Brain microvascular endothelial cell (primary cell): Measurements from ENCODE around the gene ABCA7.

ENCODE experiments used
- DNase-seq: peaks from one replicate; pipeline ENCODE4 v3.0.0-alpha.2; 2020
- H3K27ac ChIP-seq: fragments of 250-450 bp; sonication (Bioruptor Pico); 2 replicates; pipeline ENCODE4 v1.5.1; 2020; ENCODE audit warnings: mild to moderate bottlenecking, moderate library complexity
- H3K27me3 ChIP-seq: fragments of 250-450 bp; sonication (Bioruptor Pico); replicated peaks from 2 replicates; pipeline ENCODE4 v1.5.1; 2020; ENCODE audit warnings: mild to moderate bottlenecking
- H3K36me3 ChIP-seq: fragments of 250-450 bp; sonication (Bioruptor Pico); replicated peaks from 2 replicates; pipeline ENCODE4 v1.5.1; 2020; ENCODE audit warnings: mild to moderate bottlenecking
- H3K4me3 ChIP-seq: 2 replicates; pipeline ENCODE4 v1.5.1; 2011; ENCODE audit warnings: low read depth, mild to moderate bottlenecking, control low read depth, low read length, moderate library complexity
- in situ Hi-C: cut with HindIII; loops from 2 replicates; pipeline ENCODE4 v1.10.0; 2017; ENCODE audit warnings: low sequenced_read_pairs, low pct_ligation_motif_present
- TF ChIP-seq, protein P1 (sequence below): IDR thresholded peaks from 2 replicates; pipeline ENCODE4 v1.5.1; 2011; ENCODE audit warnings: low read depth, mild to moderate bottlenecking, moderate library complexity, low read length, control low read depth, inconsistent platforms; ENCODE audit errors: missing control alignments

Gene ABCA7

DNA sequence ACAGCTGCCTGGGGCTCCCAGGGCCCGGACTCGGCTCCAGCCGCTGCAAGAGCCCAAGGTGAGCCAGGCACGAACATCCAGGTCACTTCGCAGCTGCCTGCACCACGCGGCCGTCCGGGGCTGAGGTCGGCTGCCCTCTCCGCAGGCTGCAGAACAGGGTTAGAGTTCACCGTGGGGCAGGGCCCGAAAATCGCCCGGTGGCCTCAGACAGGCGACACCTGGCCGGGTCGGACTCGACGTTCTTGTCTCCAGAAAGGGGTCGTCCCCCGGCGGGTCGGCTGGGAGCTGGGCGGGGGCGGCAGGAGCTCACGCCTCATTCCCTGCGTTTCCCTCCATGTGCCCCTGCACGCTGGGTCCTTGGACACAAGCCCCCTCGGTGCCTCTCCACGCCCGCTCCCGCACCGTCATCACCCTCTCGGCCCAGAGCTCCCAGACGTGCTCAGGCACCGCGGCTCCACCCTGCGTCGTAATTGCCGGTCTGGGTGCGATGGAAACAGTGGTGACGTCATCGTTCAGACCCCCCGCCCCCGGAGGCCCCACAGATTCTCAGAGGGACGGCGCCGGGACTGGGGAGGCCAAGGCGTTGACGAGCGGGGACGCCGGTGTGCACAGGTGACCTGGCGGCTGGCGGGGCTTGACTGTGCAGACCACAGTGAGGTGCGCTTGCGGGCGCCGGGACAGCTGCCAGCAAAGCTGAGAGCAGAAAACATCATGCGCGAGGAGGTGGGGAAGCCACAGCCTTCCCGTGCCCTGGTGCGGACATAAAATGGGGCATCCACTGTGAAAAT is 43.7 kb upstream of the ABCA7 start:
- DNase-seq, result peak; percentile 45
- peaks cover 45% of the 10 kb centered on the region for H3K27me3 ChIP-seq
- H3K4me3 ChIP-seq, result no peak overlapping the region
- H3K27ac ChIP-seq, result no peak overlapping the region
- H3K36me3 ChIP-seq, result peaks cover 16% of the 10 kb centered on the region
- TF ChIP-seq, protein P1, sequence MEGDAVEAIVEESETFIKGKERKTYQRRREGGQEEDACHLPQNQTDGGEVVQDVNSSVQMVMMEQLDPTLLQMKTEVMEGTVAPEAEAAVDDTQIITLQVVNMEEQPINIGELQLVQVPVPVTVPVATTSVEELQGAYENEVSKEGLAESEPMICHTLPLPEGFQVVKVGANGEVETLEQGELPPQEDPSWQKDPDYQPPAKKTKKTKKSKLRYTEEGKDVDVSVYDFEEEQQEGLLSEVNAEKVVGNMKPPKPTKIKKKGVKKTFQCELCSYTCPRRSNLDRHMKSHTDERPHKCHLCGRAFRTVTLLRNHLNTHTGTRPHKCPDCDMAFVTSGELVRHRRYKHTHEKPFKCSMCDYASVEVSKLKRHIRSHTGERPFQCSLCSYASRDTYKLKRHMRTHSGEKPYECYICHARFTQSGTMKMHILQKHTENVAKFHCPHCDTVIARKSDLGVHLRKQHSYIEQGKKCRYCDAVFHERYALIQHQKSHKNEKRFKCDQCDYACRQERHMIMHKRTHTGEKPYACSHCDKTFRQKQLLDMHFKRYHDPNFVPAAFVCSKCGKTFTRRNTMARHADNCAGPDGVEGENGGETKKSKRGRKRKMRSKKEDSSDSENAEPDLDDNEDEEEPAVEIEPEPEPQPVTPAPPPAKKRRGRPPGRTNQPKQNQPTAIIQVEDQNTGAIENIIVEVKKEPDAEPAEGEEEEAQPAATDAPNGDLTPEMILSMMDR, result no peak
- in situ Hi-C loops, result no loop called here

DNA sequence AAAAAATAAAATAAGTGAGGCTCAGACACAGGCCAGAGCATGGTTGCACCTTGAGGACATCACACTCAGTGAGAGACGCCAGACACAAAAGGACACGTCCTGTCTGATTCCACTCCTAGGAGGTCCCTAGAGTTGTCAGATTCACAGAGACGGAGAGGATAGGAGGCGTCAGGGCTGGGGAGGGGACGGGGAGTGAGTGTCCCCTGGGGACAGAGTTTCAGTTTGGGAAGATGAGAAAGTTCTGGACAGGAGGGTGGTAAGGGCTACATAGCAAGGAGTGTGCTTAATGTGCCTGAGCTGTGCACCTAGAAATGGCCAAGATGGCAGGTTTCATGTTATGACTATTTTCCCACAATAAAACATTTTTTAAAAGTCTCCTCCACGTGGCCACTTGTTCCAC is 41.8 kb upstream of the ABCA7 start:
- peaks cover 48% of the 10 kb centered on the region for H3K27me3 ChIP-seq
- in situ Hi-C loops, result no loop called here
- H3K4me3 ChIP-seq, result no peak overlapping the region
- peaks cover 8% of the 10 kb centered on the region for H3K36me3 ChIP-seq
- DNase-seq, result no peak
- H3K27ac ChIP-seq, result no peak overlapping the region
- TF ChIP-seq, protein P1, result no peak

- Histone ChIP-seq H3K36me3 (peaks cover under 1% of the 10 kb centered on the region), H3K27me3 (peaks cover 48% of the 10 kb centered on the region), H3K27ac (no peak overlapping the region), H3K4me3 (no peak overlapping the region)
- DNase-seq, result no peak
- TF ChIP-seq, protein P1, result no peak
- in situ Hi-C loops, result no loop called here
Measured at GRCh38 chr19:999379-999719, 40.6 kb upstream of the ABCA7 start.

DNA sequence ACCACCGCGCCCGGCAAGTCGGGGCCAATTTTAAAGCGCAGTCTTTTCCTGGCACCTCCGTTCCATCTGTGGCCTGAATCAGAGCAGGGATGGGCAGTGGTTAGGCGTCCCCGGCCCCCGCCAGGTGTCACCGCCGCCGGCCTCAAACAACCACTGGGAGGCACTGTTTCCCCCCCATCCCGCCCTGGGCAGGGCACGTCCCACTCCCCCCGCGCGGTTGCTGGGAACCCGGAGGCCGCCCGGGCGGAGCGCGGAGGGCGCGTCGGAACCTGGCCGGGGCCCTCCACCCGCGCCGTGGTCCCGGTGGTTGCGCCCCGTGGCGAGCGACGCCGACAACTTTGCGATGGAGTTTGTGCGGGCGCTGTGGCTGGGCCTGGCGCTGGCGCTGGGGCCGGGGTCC is 39.8 kb upstream of the ABCA7 start, which contains the start of gene GRIN3B:
Gene GRIN3B (plus strand): TSS at position 325 of the 400 bp plus-strand sequence. CDS start 19 bp downstream, at position 344.
- no peaks in the 10 kb centered on the region for H3K36me3 ChIP-seq
- no peak within 1 kb of the TSS for H3K4me3 ChIP-seq
- in situ Hi-C loops, result no loop called here
- TF ChIP-seq, protein P1, result peak; percentile 63
- peak; percentile 13 for DNase-seq
- H3K27ac ChIP-seq, result no peak within 1 kb of the TSS
- peaks cover 48% of the 10 kb centered on the region for H3K27me3 ChIP-seq

DNA sequence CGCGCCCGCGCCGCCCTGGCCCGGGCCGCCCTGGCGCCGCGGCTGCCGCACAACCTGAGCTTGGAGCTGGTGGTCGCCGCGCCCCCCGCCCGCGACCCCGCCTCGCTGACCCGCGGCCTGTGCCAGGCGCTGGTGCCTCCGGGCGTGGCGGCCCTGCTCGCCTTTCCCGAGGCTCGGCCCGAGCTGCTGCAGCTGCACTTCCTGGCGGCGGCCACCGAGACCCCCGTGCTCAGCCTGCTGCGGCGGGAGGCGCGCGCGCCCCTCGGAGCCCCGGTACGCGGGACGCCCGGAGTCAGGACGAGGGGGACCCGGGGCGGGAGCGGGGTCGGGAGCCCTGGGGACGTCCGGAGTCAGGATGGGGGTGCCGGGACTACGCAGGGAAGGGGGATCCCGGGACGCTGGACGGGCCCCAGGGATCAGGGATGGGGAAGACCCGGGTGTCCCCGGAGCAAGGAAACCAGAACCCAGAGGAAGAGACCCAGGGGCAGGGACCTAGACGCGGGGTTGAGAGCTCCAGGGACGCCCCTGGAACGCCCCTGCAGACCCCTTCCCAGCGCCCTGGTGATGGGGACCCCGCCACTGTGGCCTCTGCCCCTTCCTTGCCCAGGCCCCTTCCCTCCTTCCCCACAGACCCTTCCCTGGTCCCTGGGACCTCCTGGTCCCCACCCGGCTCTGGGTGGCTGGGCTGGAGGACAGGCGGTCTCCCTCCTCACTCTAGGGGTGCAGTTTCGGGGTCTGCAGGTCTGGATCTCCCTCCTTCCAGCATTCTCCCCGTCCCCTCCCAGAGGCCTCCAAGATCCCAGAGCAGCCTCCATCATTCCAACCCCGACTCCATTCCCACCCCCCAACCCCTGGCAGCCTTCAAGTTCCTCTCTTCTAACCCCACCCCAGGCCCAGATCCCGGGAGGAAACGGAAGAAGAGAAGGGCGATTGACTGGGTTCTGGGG is 39.0 kb upstream of the ABCA7 start:
- H3K36me3 ChIP-seq, result no peaks in the 10 kb centered on the region
- peaks cover 48% of the 10 kb centered on the region for H3K27me3 ChIP-seq
- no peak overlapping the region for H3K4me3 ChIP-seq
- TF ChIP-seq, protein P1, result no peak
- H3K27ac ChIP-seq, result no peak overlapping the region
- in situ Hi-C loops, result no loop called here
- DNase-seq, result no peak
